K562 (cell line): ENCODE data around the gene CHCHD6. TPM values are rescaled to one million over a fixed set of nuclear protein-coding genes. Genes with fewer than 3 reads are reported as not detected.

Experiments used
- ATAC-seq: fragments of 200-7000 bp; cut with Tn5 transposase; 3 replicates; pipeline ENCODE4 v1.9.1; 2020; ENCODE audit warnings: moderate library complexity
- BruUV-seq: library from RNA; stranded (reverse); fragments of 400-500 nt; replicated peaks from 2 replicates; lab custom pipeline; 2021; lab: Mats Ljungman, UMichigan
- CTCF ChIA-PET: fragments of 300-600 bp; formaldehyde crosslinking; extraction: SDS; loops from one replicate; lab custom pipeline; 2021; ENCODE audit warnings: low intra/inter-chr PET ratio; lab: Yijun Ruan, JAX
- POLR2A ChIA-PET: fragments of 300-600, 350-650 bp; sonication (Branson Sonifier 250); formaldehyde crosslinking; extraction: SDS; loops from one replicate; lab custom pipeline; 2021; ENCODE audit warnings: antibody characterized with exemption, inconsistent platforms; lab: Yijun Ruan, JAX
- DNase-seq, 4 experiments: peaks; one replicate each; pipeline versions ENCODE4 v3.0.0 to v3.0.0-alpha.2; 2011 to 2018; ENCODE audit warnings: low spot score in 3 of 4, mixed read lengths in 3 of 4; ENCODE audit errors: extremely low read depth in 1 of 4
- FAIRE-seq: peaks from 2 replicates; lab custom pipeline; 2011; peaks lifted over from hg19 to GRCh38; lab: Jason Lieb, UNC
- H2AFZ ChIP-seq: 2 replicates; pipeline ENCODE4 v1.6.0; 2011; ENCODE audit warnings: low read depth, low read length, control low read depth, inconsistent platforms
- H3K27ac ChIP-seq: fragments of 200-600 bp; 3 replicates; pipeline ENCODE4 v1.8.0; 2011; ENCODE audit warnings: low read depth, mild to moderate bottlenecking, control low read depth, inconsistent platforms, low read length, moderate library complexity, mixed read lengths; ENCODE audit errors: extremely low read depth
- H3K27me3 ChIP-seq, 2 experiments: fragments of 300-600 bp in 1 of 2; 2 replicates in 1 of 2; 3 replicates in 1 of 2; pipeline versions ENCODE4 v1.6.0 to v1.8.0; 2011; ENCODE audit warnings: inconsistent platforms in 2 of 2, low read length in 2 of 2, mild to moderate bottlenecking in 1 of 2, mixed read lengths in 1 of 2, moderate library complexity in 1 of 2; ENCODE audit not compliant: control insufficient read depth in 2 of 2, insufficient read depth in 2 of 2
- H3K36me3 ChIP-seq: fragments of 300-600 bp; 3 replicates; pipeline ENCODE4 v1.8.0; 2011; ENCODE audit warnings: mild to moderate bottlenecking, low read length, inconsistent platforms; ENCODE audit not compliant: control insufficient read depth, insufficient read depth
- H3K4me1 ChIP-seq, 2 experiments: fragments of 200-600 bp in 1 of 2; replicated peaks in 1 of 2; 2 replicates in 1 of 2; 3 replicates in 1 of 2; pipeline versions ENCODE4 v1.5.1 to v1.8.0; 2011; ENCODE audit warnings: inconsistent platforms in 2 of 2, low read length in 2 of 2, mild to moderate bottlenecking in 1 of 2, mixed read lengths in 1 of 2, moderate library complexity in 1 of 2; ENCODE audit not compliant: control insufficient read depth in 2 of 2, insufficient read depth in 2 of 2
- H3K4me2 ChIP-seq: 2 replicates; pipeline ENCODE4 v1.6.1; 2011; ENCODE audit warnings: low read length, control low read depth, inconsistent platforms, mixed read lengths; ENCODE audit not compliant: insufficient read depth
- H3K4me3 ChIP-seq: fragments of 200-600 bp; sonication (generic), shearing (Covaris generic); 2 replicates; pipeline ENCODE4 v1.5.1; 2016; ENCODE audit warnings: control low read depth, inconsistent platforms
- H3K79me2 ChIP-seq: fragments of 200-600 bp; 3 replicates; pipeline ENCODE4 v1.8.0; 2011; ENCODE audit warnings: low read length, inconsistent platforms; ENCODE audit not compliant: control insufficient read depth, insufficient read depth
- H3K9ac ChIP-seq, 2 experiments: 2 replicates each; pipeline versions ENCODE4 v1.6.0 to v1.6.1; 2011; ENCODE audit warnings: low read depth in 2 of 2, low read length in 2 of 2, control low read depth in 1 of 2, inconsistent platforms in 1 of 2, mild to moderate bottlenecking in 1 of 2, mixed read lengths in 1 of 2; ENCODE audit not compliant: insufficient read depth in 1 of 2
- H3K9me1 ChIP-seq: one replicate; pipeline ENCODE4 v1.6.0; 2011; ENCODE audit warnings: inconsistent platforms, mild to moderate bottlenecking, low read length, moderate library complexity; ENCODE audit not compliant: control insufficient read depth, insufficient read depth
- H3K9me3 ChIP-seq: replicated peaks from 2 replicates; pipeline ENCODE4 v1.5.1; 2011; ENCODE audit warnings: low read depth, low read length, inconsistent platforms; ENCODE audit not compliant: control insufficient read depth, insufficient read depth
- H4K20me1 ChIP-seq: replicated peaks from 2 replicates; pipeline ENCODE4 v1.6.1; 2011; ENCODE audit warnings: low read length, inconsistent platforms, mixed read lengths; ENCODE audit not compliant: control insufficient read depth, insufficient read depth
- BCOR ChIP-seq: fragments of 450-650 bp; IDR thresholded peaks from 2 replicates; pipeline ENCODE4 v1.6.1; 2016
- HNRNPL ChIP-seq: fragments of 200-400 bp; formaldehyde crosslinking; IDR thresholded peaks from 2 replicates; pipeline ENCODE4 v1.6.1; 2017; ENCODE audit warnings: low read depth, mild to moderate bottlenecking, low read length
- NELFE ChIP-seq: IDR thresholded peaks from 2 replicates; pipeline ENCODE4 v1.6.1; 2011; ENCODE audit warnings: mild to moderate bottlenecking; ENCODE audit not compliant: insufficient read depth, insufficient read length
- NFE2L1 ChIP-seq: fragments of 450-650 bp; IDR thresholded peaks from 2 replicates; pipeline ENCODE4 v1.6.1; 2016; ENCODE audit warnings: missing genetic modification characterization, low read depth, mild to moderate bottlenecking, missing compliant biosample characterization, moderate library complexity, borderline replicate concordance
- SAP30 ChIP-seq: fragments of 200-600 bp; sonication (generic); IDR thresholded peaks from 2 replicates; pipeline ENCODE4 v1.6.1; 2012; ENCODE audit warnings: borderline replicate concordance, low read depth, mild to moderate bottlenecking, moderate library complexity, low read length, control low read depth, inconsistent platforms; ENCODE audit not compliant: insufficient read depth, poor library complexity, severe bottlenecking
- SMARCB1 ChIP-seq: IDR thresholded peaks from 2 replicates; pipeline ENCODE4 v1.6.1; 2011; ENCODE audit warnings: improper control_type of control experiment, low read depth; ENCODE audit not compliant: insufficient read length
- ZNF354B ChIP-seq: fragments of 250-450 bp; sonication (Bioruptor Pico); IDR thresholded peaks from 2 replicates; pipeline ENCODE4 v1.4.0; 2020
- ZNF518B ChIP-seq: fragments of 250-450 bp; sonication (Bioruptor Pico); IDR thresholded peaks from 2 replicates; pipeline ENCODE4 v1.5.0; 2021; ENCODE audit warnings: mild to moderate bottlenecking, moderate library complexity
- ZSCAN32 ChIP-seq: fragments of 450-650 bp; formaldehyde crosslinking; IDR thresholded peaks from 2 replicates; pipeline ENCODE4 v1.4.0; 2020; ENCODE audit warnings: mild to moderate bottlenecking, moderate library complexity
- WGBS: fragments of 100-300 bp; shearing (Covaris generic); methylation state at CpG from one replicate; pipeline ENCODE4 v1.1.6; 2016; ENCODE audit warnings: low coverage, mixed read lengths; ENCODE audit not compliant: insufficient coverage; ENCODE audit errors: missing lambda C conversion rate; 5-methylcytosine and 5-hydroxymethylcytosine counted together
- in situ Hi-C: fragments of 300-500 bp; cut with MboI; formaldehyde crosslinking; loops from 4 replicates; pipeline ENCODE4 v1.15.0; 2018; ENCODE audit warnings: inconsistent platforms, mixed read lengths
- intact Hi-C: fragments of 100-400 bp; cut with micrococcal nuclease; formaldehyde crosslinking; loops from 2 replicates; pipeline ENCODE4 v1.14.2; 2022
- polyA plus RNA-seq, 8 experiments: library from polyadenylated mRNA; depleted of rRNA in 4 of 8; stranded (reverse) in 5 of 8; unstranded in 3 of 8; fragments of >200 nt; fragmentation: Nextera tagmentation in 2 of 8; fragmentation: Illumina TruSeq in 1 of 8; extraction: Ambion mirVana in 2 of 8; extraction: Trizol in 1 of 8; gene quantifications; 2 replicates each; pipeline versions ENCODE4 v1.2.1 to v1.2.3, GENCODE V29; 2011 to 2014; ENCODE audit warnings: inconsistent platforms in 1 of 8, missing spikeins in 1 of 8
- total RNA-seq, 7 experiments: library from RNA; depleted of rRNA in 6 of 7; stranded (reverse); fragments of >200 nt in 6 of 7; fragmentation: Illumina TruSeq in 2 of 7; extraction: Trizol in 2 of 7; gene quantifications; 2 replicates each; pipeline versions ENCODE4 v1.2.1 to v1.2.3, GENCODE V29; 2011 to 2021; ENCODE audit warnings: low replicate concordance in 1 of 7
- TF ChIP-seq, protein P1 (sequence below): conservative IDR thresholded peaks from 2 replicates; pipeline ENCODE4 v1.6.1; 2011; ENCODE audit warnings: low read depth, mild to moderate bottlenecking, low read length; ENCODE audit not compliant: control insufficient read depth

CHCHD6 gene
- total and polyA plus RNA-seq, 9 of the 15 experiments (the other 6 are each of a cell fraction or from before 2014, with no cell fraction given) = 4.6 to 18.6 (median 10.9) TPM

DNA sequence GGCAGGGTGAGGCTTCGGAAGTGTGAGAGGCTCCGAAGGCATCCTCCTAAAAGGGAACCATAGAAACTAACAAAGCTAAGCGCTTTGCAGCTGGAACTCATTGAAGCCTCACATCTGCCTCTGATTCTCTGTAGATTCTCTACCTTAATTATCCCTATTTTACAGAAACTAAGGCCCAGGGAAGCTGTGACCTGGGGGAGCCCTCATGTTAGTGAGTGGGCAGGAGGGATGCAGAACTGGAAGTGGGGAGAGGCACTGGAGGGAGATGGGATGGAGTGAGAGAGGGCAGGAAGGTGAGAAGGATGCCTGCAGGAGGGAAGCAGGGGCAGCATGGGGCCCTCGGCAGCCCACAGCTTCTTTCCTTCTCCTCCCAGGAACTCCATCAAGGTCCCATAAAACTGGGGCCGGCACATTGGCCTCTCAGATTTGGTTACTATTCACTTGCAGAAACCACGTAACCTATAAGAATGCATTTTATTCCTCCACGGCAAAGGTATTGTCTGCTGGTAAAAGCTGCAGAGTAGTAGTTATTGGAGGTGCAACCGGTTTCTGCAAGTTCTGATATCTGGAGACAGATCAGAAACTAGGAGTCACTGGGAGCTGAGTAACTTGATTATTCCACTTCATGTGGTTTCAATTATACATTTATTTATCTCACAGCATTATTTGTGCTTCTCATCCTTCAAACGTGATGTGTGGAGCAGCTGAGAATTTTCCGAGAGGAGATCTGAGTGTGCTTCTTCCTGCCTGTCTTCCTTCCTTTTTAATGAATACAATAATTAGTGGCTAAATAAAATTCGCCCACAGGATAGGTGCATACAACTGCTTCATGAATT lies 24.0 kb upstream of the CHCHD6 start:
- no peak overlapping the region for H3K4me3 ChIP-seq
- no peak overlapping the region for H2AFZ ChIP-seq
- no peaks in the 10 kb centered on the region for H3K79me2 ChIP-seq
- H3K36me3 ChIP-seq = no peaks in the 10 kb centered on the region
- H4K20me1 ChIP-seq = no peaks in the 10 kb centered on the region
- ChIA-PET POLR2A (no interaction called here), CTCF (interaction anchor here (1.1 kb wide), 1 partner anchor 302 kb away, joined by 3 read pairs; no protein-coding TSS in a partner anchor)
- no peak for TF ChIP-seq ZNF518B (CRISPR knock-in tag)
- TF ChIP-seq ZNF354B = no peak
- TF ChIP-seq, protein P1, sequence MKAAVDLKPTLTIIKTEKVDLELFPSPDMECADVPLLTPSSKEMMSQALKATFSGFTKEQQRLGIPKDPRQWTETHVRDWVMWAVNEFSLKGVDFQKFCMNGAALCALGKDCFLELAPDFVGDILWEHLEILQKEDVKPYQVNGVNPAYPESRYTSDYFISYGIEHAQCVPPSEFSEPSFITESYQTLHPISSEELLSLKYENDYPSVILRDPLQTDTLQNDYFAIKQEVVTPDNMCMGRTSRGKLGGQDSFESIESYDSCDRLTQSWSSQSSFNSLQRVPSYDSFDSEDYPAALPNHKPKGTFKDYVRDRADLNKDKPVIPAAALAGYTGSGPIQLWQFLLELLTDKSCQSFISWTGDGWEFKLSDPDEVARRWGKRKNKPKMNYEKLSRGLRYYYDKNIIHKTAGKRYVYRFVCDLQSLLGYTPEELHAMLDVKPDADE = no peak
- no peak for TF ChIP-seq BCOR
- no peak for TF ChIP-seq NFE2L1 (tag)
- TF ChIP-seq NELFE = no peak
- TF ChIP-seq SMARCB1 = no peak
- no peak for TF ChIP-seq ZSCAN32 (CRISPR knock-in tag)
- TF ChIP-seq SAP30 = no peak
- no peak for TF ChIP-seq HNRNPL
- peaks cover 0 to 10% of the 10 kb centered on the region in 2 experiments; a peak in 2 of 5 replicates for H3K4me1 ChIP-seq
- intact Hi-C loops (loop anchor here (5.0 to 10.0 kb wide), 3 partner anchors 72 to 775 kb away; partner anchors contain the start of gene PLXNA1), in situ Hi-C loops (loop anchor here (10.0 kb wide), 1 partner anchor 775 kb away; no protein-coding TSS in a partner anchor)
- no peak for DNase-seq
- peaks cover 0 to 23% of the 10 kb centered on the region in 2 experiments; a peak in 2 of 5 replicates for H3K27me3 ChIP-seq
- H3K27ac ChIP-seq = no peak overlapping the region
- no peak for ATAC-seq
- H3K9ac ChIP-seq = no peak overlapping the region
- no TSS peak for BruUV-seq
- no peaks in the 10 kb centered on the region for H3K9me3 ChIP-seq
- no peaks in the 10 kb centered on the region for H3K9me1 ChIP-seq
- no peak overlapping the region for H3K4me2 ChIP-seq
- no peak for FAIRE-seq
- WGBS = 22% methylated on average over 11 of the region's 11 CpGs
